Progenitor cell of endocrine pancreas (in vitro differentiated cells): ENCODE results near the gene PHYKPL. TPM values are rescaled to one million over a fixed set of nuclear protein-coding genes. Genes with fewer than 3 reads are reported as not detected.

Source experiments
- DNase-seq: peaks from one replicate; pipeline ENCODE4 v3.0.0; 2021; ENCODE audit warnings: low spot score; ENCODE audit not compliant: unreplicated experiment
- H3K27ac Mint-ChIP-seq: 2 replicates; pipeline ENCODE4 v1.8.0; 2021; ENCODE audit warnings: mild to moderate bottlenecking, moderate library complexity, mixed read lengths
- H3K27me3 Mint-ChIP-seq: 2 replicates; pipeline ENCODE4 v1.8.0; 2021; ENCODE audit warnings: mixed read lengths
- H3K36me3 Mint-ChIP-seq: 2 replicates; pipeline ENCODE4 v1.8.0; 2022; ENCODE audit warnings: mixed read lengths; ENCODE audit not compliant: insufficient read depth
- H3K4me1 Mint-ChIP-seq: 2 replicates; pipeline ENCODE4 v1.8.0; 2021; ENCODE audit warnings: low read depth, mixed read lengths
- H3K4me3 Mint-ChIP-seq: 2 replicates; pipeline ENCODE4 v1.8.0; 2021; ENCODE audit warnings: low read depth, mild to moderate bottlenecking, moderate library complexity, mixed read lengths
- H3K9me3 Mint-ChIP-seq: 2 replicates; pipeline ENCODE4 v1.8.0; 2021; ENCODE audit warnings: low read depth, mixed read lengths
- total RNA-seq: library from RNA; stranded (reverse); gene quantifications from 2 replicates; pipeline ENCODE4 v1.2.1, GENCODE V29; 2021
- TF ChIP-seq, protein P1 (sequence below): fragments of 200-600 bp; sonication (generic); IDR thresholded peaks from one replicate; pipeline ENCODE4 v1.5.0; 2021; ENCODE audit warnings: antibody characterized with exemption, mild to moderate bottlenecking; ENCODE audit not compliant: unreplicated experiment

The PHYKPL gene
- total RNA-seq, 1 donor from 2014 or later = 113 TPM

DNA sequence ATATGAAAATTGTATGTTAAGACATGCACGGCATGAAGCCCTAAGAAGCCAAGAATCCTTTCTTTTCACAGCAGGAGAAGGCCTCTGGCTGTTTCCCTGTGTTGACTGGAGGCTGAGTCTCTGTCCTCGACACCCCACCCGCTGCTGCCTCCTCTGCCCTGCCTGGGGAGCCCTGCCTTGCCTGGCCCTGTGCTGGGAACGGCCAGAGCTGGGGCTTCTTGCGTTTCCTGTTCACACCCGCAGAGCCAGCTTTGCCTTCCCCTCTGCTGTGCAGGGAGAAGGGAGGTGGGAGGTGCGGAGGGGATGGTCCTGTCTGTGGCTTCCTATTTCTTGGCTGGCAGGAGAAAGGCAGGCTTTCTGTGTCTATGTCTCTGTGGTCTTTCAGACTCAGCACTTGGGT, 38.6 kb downstream of the PHYKPL start:
- H3K4me1 Mint-ChIP-seq = peaks cover 1% of the 10 kb centered on the region
- H3K36me3 Mint-ChIP-seq = peaks cover 2% of the 10 kb centered on the region
- no peak overlapping the region for H3K27ac Mint-ChIP-seq
- DNase-seq = no peak
- H3K9me3 Mint-ChIP-seq = peaks cover 3% of the 10 kb centered on the region
- no peak overlapping the region for H3K4me3 Mint-ChIP-seq
- peaks cover 20% of the 10 kb centered on the region for H3K27me3 Mint-ChIP-seq
- TF ChIP-seq, protein P1, sequence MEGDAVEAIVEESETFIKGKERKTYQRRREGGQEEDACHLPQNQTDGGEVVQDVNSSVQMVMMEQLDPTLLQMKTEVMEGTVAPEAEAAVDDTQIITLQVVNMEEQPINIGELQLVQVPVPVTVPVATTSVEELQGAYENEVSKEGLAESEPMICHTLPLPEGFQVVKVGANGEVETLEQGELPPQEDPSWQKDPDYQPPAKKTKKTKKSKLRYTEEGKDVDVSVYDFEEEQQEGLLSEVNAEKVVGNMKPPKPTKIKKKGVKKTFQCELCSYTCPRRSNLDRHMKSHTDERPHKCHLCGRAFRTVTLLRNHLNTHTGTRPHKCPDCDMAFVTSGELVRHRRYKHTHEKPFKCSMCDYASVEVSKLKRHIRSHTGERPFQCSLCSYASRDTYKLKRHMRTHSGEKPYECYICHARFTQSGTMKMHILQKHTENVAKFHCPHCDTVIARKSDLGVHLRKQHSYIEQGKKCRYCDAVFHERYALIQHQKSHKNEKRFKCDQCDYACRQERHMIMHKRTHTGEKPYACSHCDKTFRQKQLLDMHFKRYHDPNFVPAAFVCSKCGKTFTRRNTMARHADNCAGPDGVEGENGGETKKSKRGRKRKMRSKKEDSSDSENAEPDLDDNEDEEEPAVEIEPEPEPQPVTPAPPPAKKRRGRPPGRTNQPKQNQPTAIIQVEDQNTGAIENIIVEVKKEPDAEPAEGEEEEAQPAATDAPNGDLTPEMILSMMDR = no peak

DNA sequence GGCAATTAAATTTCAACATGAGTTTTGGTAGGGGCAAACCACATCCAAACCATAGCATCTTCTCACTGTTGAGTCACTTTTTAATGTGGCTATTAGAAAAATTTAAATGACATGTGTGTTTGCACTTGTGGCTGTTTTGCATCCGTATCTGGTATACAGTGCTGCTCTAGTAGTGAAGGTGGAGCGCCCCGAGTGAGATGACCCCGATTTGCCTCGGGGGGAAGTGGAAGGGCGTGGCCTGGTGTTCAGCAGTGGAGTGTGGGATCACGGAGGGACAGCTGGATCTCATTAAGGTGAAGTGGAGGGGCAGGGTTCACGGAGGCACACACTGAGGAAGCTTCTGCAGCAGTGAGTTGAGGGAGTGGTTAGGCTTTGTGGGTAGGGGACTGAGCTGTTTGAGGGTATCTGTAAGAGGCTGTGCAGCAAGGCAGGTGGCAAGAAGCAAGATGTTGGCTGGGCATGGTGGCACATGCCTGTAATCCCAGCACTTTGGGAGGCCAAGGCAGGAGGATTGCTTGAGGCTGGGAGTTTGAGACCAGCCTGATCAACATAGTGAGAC, 39.3 kb downstream of the PHYKPL start:
- TF ChIP-seq, protein P1 = no peak

DNA sequence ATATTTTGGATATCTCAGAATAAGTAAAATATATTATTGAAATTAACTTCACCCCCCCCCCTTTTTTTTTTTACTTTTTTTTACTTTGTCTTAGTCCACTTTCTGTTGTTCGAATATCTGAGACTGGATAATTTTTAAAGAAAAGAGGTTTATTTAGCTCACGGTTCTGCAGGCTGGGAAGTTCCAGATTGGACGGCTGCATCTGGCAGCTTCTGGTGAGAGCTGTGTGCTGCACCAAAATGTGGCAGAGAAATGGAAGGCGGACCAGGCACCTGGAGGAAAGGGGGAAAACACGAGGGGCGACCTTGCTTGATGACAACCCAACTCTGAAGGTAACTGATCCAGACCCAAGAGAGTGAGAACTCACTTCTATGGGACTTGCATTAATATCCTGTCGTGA, 39.8 kb downstream of the PHYKPL start:
- Mint-ChIP-seq H3K4me3 (no peak overlapping the region), H3K27ac (no peak overlapping the region), H3K9me3 (peaks cover 3% of the 10 kb centered on the region), H3K36me3 (peaks cover 2% of the 10 kb centered on the region), H3K27me3 (peaks cover 20% of the 10 kb centered on the region), H3K4me1 (peaks cover 1% of the 10 kb centered on the region)
- TF ChIP-seq, protein P1 = no peak
- DNase-seq = no peak

More for the DNA sequence above, 39.3 kb downstream of the PHYKPL start:
- H3K27me3 Mint-ChIP-seq = peaks cover 20% of the 10 kb centered on the region
- no peak overlapping the region for H3K27ac Mint-ChIP-seq
- no peak overlapping the region for H3K4me3 Mint-ChIP-seq
- peaks cover 3% of the 10 kb centered on the region for H3K9me3 Mint-ChIP-seq
- H3K4me1 Mint-ChIP-seq = peaks cover 1% of the 10 kb centered on the region
- H3K36me3 Mint-ChIP-seq = peaks cover 2% of the 10 kb centered on the region
- no peak for DNase-seq

DNA sequence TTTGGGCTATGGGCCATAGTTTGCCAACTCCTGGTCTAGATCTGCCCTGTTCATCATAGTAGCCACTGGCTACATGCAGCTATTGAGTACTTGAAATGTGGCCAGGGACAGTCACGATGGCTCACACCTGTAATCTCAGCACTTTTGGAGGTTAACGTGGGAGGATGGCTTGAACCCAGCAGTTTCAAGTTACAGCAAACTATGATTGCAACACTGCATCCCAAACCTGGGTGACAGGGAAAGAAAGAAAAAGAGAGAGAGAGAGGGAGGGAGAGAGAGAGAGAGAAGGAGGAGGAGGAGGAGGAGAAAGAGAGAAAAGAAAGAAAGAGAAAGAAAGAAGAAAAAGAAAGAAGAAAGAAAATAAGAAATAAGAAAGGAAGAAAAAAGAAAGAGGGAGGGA, 40.4 kb downstream of the PHYKPL start:
- Mint-ChIP-seq H3K27me3 (peaks cover 20% of the 10 kb centered on the region), H3K27ac (no peak overlapping the region), H3K4me3 (no peak overlapping the region), H3K36me3 (peaks cover 2% of the 10 kb centered on the region), H3K4me1 (peaks cover 1% of the 10 kb centered on the region), H3K9me3 (peaks cover 3% of the 10 kb centered on the region)
- DNase-seq = no peak
- TF ChIP-seq, protein P1 = no peak

DNA sequence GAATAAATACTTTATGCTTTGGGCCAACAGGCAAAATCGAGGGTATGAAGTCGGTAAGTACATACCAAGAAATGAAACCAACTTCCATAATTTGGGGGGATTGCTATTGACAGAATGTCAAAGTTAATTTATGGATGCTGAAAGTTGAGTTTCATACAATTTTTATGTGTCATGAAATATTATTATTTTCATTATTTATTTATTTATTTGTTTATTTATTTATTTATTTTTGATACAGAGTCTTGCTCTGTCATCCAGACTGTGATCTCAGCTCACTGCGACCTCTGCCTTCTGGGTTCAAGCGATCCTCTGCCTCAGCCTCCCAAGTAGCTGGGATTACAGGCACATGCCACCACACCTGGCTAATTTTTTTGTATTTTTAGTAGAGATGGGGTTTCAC, 40.9 kb downstream of the PHYKPL start:
- H3K9me3 Mint-ChIP-seq = peaks cover 3% of the 10 kb centered on the region
- TF ChIP-seq, protein P1 = no peak
- no peak overlapping the region for H3K4me3 Mint-ChIP-seq
- DNase-seq = no peak
- H3K27me3 Mint-ChIP-seq = peaks cover 20% of the 10 kb centered on the region
- H3K4me1 Mint-ChIP-seq = peaks cover 1% of the 10 kb centered on the region
- H3K36me3 Mint-ChIP-seq = peaks cover 2% of the 10 kb centered on the region
- H3K27ac Mint-ChIP-seq = no peak overlapping the region
